SJSA1 (cell line): ENCODE data around the gene ARF5. TPM values are rescaled to one million over a fixed set of nuclear protein-coding genes. Genes with fewer than 3 reads are reported as not detected.

Experiments used
- DNase-seq, 2 experiments: peaks; one replicate each; pipeline ENCODE4 v3.0.0-alpha.2; 2015 to 2020; ENCODE audit warnings: low spot score in 2 of 2, low read depth in 1 of 2
- H3K27ac ChIP-seq: fragments of 250-450 bp; sonication (Bioruptor Pico); 2 replicates; pipeline ENCODE4 v1.5.1; 2020; ENCODE audit warnings: mild to moderate bottlenecking, moderate library complexity
- H3K27me3 ChIP-seq: fragments of 250-450 bp; sonication (Bioruptor Pico); replicated peaks from 2 replicates; pipeline ENCODE4 v1.5.1; 2020; ENCODE audit warnings: mild to moderate bottlenecking, moderate library complexity
- H3K36me3 ChIP-seq: fragments of 250-450 bp; sonication (Bioruptor Pico); 2 replicates; pipeline ENCODE4 v1.5.1; 2020; ENCODE audit warnings: mild to moderate bottlenecking
- H3K4me1 ChIP-seq: fragments of 250-450 bp; sonication (Bioruptor Pico); replicated peaks from 2 replicates; pipeline ENCODE4 v1.6.1; 2021; ENCODE audit warnings: mild to moderate bottlenecking
- H3K4me3 ChIP-seq: fragments of 250-450 bp; sonication (Bioruptor Pico); 2 replicates; pipeline ENCODE4 v1.5.1; 2020; ENCODE audit warnings: mild to moderate bottlenecking
- H3K9me3 ChIP-seq: fragments of 250-450 bp; sonication (Bioruptor Pico); replicated peaks from 2 replicates; pipeline ENCODE4 v1.5.1; 2020; ENCODE audit warnings: mild to moderate bottlenecking
- total RNA-seq: library from RNA; depleted of rRNA; stranded (reverse); fragments of >200 nt; shearing (Covaris generic); gene quantifications from 2 replicates; pipeline ENCODE4 v1.2.3, GENCODE V29; 2014; rRNA removed

The ARF5 gene
- total RNA-seq, 1 experiment from 2014 or later = 154 TPM

DNA sequence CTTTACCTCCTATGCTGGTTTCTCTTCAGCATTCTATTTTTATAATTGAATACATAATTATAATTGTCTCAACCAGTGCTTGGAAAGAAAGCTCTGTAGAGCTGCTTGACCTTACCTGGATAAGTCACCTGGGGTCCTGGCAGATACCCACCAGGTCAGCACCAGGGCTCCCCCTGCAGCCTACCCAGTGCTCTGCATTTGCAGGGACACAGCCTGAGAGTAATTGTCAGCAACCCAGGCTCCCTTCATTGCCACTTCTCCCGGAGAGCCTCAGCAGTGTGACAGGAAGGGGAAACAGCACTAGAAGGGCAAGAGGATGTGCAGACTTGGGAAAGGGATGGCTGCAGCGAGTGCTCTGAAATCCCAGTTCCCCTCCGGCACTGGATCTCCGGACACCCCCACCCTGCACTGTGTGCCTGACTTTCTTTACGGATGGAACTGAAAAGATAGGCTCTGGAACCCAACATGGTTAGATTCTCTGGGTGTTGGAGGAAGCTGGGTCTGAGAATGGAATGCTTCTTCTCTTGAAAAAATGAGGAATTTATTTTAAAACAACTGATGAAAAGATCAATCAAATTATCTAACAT lies 41.1 kb downstream of the ARF5 start:
- no peaks in the 10 kb centered on the region for H3K9me3 ChIP-seq
- DNase-seq = no peak
- peaks cover 5% of the 10 kb centered on the region for H3K27me3 ChIP-seq
- no peak overlapping the region for H3K4me3 ChIP-seq
- no peak overlapping the region for H3K27ac ChIP-seq
- no peaks in the 10 kb centered on the region for H3K36me3 ChIP-seq
- peaks cover 12% of the 10 kb centered on the region for H3K4me1 ChIP-seq

DNA sequence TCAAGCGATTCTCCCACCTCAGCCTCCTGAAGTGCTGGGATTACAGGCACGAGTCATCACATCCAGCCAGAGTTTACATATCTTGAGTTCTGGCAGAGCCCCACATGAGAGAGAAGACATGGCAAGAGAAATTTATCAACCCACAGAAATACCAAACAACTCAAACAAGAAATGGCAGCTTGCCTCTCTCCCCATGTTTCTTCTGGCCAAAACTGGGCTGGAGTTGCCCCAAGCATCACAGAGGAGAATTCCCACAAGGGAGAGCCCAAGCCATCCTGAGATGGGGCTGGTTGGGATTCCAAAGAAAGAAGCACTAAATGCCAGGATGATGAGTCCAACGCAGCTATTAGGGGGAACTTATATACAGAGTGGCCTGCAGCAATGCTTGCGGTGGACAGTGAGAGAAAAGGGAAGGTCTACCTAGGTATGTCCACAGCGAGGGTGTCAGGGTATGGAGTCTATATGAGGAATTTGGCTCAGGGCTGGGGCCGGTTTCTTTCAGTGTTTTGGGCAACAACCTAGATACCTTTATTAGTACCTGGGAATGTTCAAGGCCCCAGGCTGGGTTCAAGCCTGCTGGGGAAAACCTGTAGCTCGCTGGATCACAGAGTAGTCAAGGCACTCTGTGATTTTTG lies 44.2 kb downstream of the ARF5 start:
- Histone ChIP-seq H3K27ac (no peak overlapping the region), H3K4me1 (peaks cover 25% of the 10 kb centered on the region), H3K4me3 (no peak overlapping the region), H3K27me3 (no peaks in the 10 kb centered on the region), H3K9me3 (no peaks in the 10 kb centered on the region), H3K36me3 (no peaks in the 10 kb centered on the region)
- peak in 1 of 2 experiments; percentile 36 for DNase-seq

DNA sequence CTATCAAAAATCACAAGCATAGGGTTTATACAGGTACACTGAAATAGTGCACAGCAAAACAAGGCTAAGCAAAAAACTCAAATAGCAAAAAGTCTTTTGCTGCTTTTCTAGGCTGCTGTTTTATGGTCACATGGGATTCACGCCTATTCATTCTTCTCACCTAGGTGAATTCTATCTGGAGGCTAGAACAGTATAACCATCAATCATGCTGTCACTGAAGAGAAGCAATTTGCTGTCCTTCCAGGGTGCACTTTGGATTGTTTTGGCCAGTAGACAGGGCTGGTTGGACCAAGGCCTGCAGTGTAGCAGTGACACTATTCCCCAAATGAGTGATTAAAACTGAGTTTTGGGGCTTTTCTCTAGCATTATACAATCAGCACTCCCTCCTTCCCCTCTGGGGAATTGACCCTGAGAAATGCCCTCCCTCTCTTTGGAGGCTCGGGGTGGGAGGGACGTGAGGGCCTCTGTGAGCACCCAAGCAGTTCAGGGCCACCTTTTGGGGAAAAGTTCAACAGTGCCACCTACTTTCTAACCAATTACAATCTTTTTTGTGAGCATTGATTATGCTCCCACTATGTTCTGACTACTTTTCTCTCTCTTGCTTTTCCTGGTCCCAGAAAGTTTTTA lies 47.6 kb downstream of the ARF5 start:
- peaks cover 25% of the 10 kb centered on the region for H3K4me1 ChIP-seq
- H3K9me3 ChIP-seq = no peaks in the 10 kb centered on the region
- no peaks in the 10 kb centered on the region for H3K27me3 ChIP-seq
- no peak overlapping the region for H3K4me3 ChIP-seq
- H3K36me3 ChIP-seq = no peaks in the 10 kb centered on the region
- no peak overlapping the region for H3K27ac ChIP-seq
- no peak for DNase-seq

DNA sequence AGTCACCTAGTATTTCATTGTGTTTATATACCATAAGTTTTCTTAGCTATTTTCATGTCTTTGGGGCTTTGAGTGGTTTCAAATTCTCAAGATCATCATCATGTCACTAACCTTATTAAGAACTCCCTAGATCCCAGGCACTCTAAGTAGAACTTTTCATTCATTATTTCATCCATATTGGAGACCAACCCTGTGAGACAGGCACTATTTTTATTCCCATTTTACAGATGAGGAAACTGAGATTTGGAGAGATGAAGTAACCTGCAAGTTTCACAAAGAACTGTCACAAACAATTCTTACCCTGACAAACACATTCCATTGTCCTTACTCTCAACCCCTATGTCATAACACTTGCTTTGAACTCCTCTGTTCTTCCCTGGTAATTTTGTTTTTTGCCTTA lies 50.0 kb downstream of the ARF5 start:
- Histone ChIP-seq H3K27ac (no peak overlapping the region), H3K4me3 (no peak overlapping the region), H3K4me1 (peaks cover 23% of the 10 kb centered on the region)

More for the DNA sequence above, 50.0 kb downstream of the ARF5 start:
- Histone ChIP-seq H3K27me3 (no peaks in the 10 kb centered on the region), H3K9me3 (no peaks in the 10 kb centered on the region), H3K36me3 (no peaks in the 10 kb centered on the region)
- DNase-seq = no peak

Other genes with a start within 250 kb of the ARF5 start
- gene ZNF800, start 195.7 kb upstream of the ARF5 start, total RNA-seq = 7.5 and 16.3 TPM in 2 replicates
- gene GCC1, start 2.8 kb upstream of the ARF5 start, total RNA-seq = 10.6 and 12.2 TPM in 2 replicates
- 2.2 and 3.0 TPM in 2 replicates for gene FSCN3, start 5.3 kb downstream of the ARF5 start, total RNA-seq
- not detected in 2 replicates for gene PAX4, start 29.7 kb downstream of the ARF5 start, total RNA-seq
- 163 and 172 TPM in 2 replicates for gene SND1, start 63.8 kb downstream of the ARF5 start, total RNA-seq